RWPE2 (cell line): Measurements from ENCODE around the gene RNF4.
"Not testable (repeated sequence)": the region's sequence is repeated elsewhere in the genome, so short reads cannot be mapped to it uniquely, and the experiment has no call there.

ENCODE experiments used
- ATAC-seq: fragments of 200-7000 bp; cut with Tn5 transposase; 3 replicates; pipeline ENCODE4 v1.9.1; 2021; ENCODE audit warnings: low read depth
- DNase-seq: peaks from one replicate; pipeline ENCODE4 v3.0.0-alpha.2; 2020; ENCODE audit warnings: low spot score
- H3K27ac ChIP-seq: fragments of 450-650 bp; 2 replicates; pipeline ENCODE4 v1.5.1; 2017; ENCODE audit warnings: mild to moderate bottlenecking; ENCODE audit not compliant: poor library complexity, severe bottlenecking
- H3K27me3 ChIP-seq: fragments of 250-450 bp; sonication (Bioruptor Pico); 2 replicates; pipeline ENCODE4 v1.5.1; 2021; ENCODE audit warnings: mild to moderate bottlenecking, moderate library complexity; ENCODE audit not compliant: insufficient read depth, poor library complexity, severe bottlenecking
- H3K36me3 ChIP-seq: fragments of 250-450 bp; sonication (Bioruptor Pico); 2 replicates; pipeline ENCODE4 v1.5.1; 2020; ENCODE audit warnings: low read depth, mild to moderate bottlenecking, moderate library complexity
- H3K4me1 ChIP-seq: fragments of 250-450 bp; sonication (Bioruptor Pico); 2 replicates; pipeline ENCODE4 v1.5.1; 2021; ENCODE audit warnings: mild to moderate bottlenecking, moderate library complexity; ENCODE audit not compliant: insufficient read depth, poor library complexity, severe bottlenecking
- H3K4me3 ChIP-seq: fragments of 250-450 bp; sonication (Bioruptor Pico); 2 replicates; pipeline ENCODE4 v1.5.1; 2021; ENCODE audit warnings: mild to moderate bottlenecking, moderate library complexity; ENCODE audit not compliant: severe bottlenecking
- H3K9me3 ChIP-seq: fragments of 250-450 bp; sonication (Bioruptor Pico); 2 replicates; pipeline ENCODE4 v1.5.1; 2021; ENCODE audit warnings: mild to moderate bottlenecking, moderate library complexity; ENCODE audit not compliant: severe bottlenecking
- TF ChIP-seq, protein P1 (sequence below): fragments of 450-650 bp; IDR thresholded peaks from one replicate; pipeline ENCODE4 v1.5.1; 2017; ENCODE audit warnings: mild to moderate bottlenecking, moderate library complexity; ENCODE audit not compliant: poor library complexity, severe bottlenecking

The RNF4 gene

DNA sequence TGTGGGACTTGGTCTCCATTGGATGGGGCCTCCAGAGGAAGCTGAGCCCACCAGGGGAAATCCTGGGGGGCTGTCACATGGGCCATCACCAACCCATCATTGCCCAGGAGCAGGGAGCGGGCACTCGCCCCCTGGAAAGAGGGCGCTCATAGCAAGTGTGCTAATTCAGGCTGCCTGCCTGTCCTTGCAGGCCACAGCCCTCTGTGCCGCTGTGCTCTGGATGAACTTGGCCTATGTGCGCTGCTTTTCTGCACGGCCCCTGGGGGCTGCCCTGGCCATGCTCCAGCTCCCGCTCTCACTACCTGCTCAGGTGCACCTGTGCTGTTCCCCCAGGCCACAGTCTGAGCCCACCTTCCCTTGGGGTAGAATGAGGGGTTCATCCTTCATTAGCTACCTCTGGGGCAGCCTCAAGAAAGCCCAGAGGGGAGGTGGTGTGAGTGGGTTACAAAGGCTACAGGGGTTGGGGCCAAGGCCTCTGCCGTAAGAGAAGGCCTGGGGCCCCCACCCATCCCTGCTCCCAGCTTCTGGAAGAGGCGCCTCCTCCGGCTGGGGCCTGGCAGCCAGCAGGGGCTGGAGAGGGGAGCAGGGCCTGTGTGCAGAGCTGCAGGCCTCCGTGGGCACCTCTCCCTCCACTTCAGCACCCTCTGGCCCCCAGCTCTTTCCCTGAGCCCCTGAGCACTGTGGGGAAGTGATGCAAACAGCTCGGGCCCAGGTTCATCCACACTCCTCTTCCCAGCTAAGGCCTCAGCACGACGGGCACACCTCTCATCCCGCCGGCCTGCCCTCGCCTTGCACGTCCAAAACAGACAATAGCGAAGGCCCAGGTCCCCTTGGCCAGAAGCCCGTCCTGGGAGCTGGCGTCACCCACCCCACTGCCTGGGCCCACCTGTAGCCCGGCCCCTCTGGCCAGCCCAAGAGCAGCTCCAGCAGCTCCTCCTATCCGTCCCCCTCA is 41.2 kb upstream of the RNF4 start:
- Histone ChIP-seq H3K27ac (no peak overlapping the region), H3K4me1 (no peaks in the 10 kb centered on the region), H3K9me3 (no peaks in the 10 kb centered on the region), H3K4me3 (no peak overlapping the region), H3K27me3 (no peaks in the 10 kb centered on the region), H3K36me3 (no peaks in the 10 kb centered on the region)
- ATAC-seq = 0 out of 3 replicates have a peak, but pooled peaks have one; percentile 13
- TF ChIP-seq, protein P1, sequence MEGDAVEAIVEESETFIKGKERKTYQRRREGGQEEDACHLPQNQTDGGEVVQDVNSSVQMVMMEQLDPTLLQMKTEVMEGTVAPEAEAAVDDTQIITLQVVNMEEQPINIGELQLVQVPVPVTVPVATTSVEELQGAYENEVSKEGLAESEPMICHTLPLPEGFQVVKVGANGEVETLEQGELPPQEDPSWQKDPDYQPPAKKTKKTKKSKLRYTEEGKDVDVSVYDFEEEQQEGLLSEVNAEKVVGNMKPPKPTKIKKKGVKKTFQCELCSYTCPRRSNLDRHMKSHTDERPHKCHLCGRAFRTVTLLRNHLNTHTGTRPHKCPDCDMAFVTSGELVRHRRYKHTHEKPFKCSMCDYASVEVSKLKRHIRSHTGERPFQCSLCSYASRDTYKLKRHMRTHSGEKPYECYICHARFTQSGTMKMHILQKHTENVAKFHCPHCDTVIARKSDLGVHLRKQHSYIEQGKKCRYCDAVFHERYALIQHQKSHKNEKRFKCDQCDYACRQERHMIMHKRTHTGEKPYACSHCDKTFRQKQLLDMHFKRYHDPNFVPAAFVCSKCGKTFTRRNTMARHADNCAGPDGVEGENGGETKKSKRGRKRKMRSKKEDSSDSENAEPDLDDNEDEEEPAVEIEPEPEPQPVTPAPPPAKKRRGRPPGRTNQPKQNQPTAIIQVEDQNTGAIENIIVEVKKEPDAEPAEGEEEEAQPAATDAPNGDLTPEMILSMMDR = no peak
- peak; percentile 45 for DNase-seq

DNA sequence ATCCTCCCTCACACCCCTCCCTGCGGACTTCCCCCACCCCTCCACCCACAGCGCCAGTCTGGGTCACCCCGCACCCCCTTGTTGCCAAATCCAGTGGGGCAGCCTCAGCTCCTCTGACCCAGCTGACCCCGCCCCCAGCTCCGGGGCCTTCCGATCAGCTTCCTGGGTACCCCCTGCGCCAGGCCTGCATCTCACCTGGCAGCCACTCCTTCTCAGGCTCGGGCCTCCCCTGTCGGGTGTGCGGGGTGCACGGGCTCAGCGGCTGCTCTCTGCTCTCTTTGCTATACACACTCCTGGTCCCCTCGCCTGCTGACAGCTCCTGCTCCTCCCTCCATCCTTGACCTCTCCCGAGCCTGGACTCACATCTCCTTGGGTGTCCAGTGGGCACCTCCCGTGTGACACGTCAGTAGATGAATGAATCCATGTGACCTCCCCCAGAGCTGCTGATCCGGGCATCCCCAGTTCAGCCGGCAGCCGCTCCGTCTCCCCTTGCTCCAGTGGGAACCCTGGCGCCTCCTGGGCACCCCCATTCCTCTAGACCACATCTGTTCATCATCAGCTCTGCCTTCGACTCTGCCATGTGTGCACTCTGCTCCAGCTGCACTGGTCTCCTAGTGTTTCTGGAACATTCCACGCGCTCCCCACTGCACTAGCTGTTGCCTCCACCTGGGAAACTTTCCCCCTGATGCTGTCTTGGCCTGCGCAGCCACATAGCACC is 40.3 kb upstream of the RNF4 start:
- no peak overlapping the region for H3K27ac ChIP-seq

DNA sequence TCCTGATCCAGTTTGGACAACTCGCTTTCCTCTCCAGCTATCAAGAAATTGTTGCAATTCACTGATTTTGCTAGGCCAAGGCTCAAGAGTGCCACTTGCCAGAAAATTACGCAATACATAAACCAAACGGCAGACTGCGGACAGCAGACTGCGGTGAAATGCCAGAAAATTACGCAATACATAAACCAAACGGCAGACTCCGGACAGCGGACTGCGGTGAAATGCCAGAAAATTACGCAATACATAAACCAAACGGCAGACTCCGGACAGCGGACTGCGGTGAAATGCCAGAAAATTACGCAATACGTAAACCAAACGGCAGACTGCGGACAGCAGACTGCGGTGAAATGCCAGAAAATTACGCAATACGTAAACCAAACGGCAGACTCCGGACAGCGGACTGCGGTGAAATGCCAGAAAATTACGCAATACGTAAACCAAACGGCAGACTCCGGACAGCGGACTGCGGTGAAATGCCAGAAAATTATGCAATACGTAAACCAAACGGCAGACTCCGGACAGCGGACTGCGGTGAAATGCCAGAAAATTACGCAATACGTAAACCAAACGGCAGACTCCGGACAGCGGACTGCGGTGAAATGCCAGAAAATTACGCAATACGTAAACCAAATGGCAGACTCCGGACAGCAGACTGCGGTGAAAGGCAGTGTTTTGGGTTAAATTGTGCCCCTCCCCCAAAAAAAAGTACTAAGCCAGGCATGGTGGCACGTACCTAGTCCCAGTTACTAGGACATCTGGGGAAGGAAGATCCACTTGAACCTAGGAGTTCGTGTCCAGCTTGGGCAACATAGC is 38.8 kb upstream of the RNF4 start:
- H3K27ac ChIP-seq = peak overlapping the region; percentile 34
- H3K4me1 ChIP-seq, DNase-seq, H3K9me3 ChIP-seq, H3K4me3 ChIP-seq, H3K27me3 ChIP-seq, H3K36me3 ChIP-seq, ATAC-seq: not testable (repeated sequence)

More for the DNA sequence above, 40.3 kb upstream of the RNF4 start:
- peak; percentile 62 for DNase-seq
- TF ChIP-seq, protein P1 = no peak
- Histone ChIP-seq H3K4me1 (no peaks in the 10 kb centered on the region), H3K27me3 (no peaks in the 10 kb centered on the region), H3K36me3 (no peaks in the 10 kb centered on the region), H3K4me3 (no peak overlapping the region), H3K9me3 (no peaks in the 10 kb centered on the region)
- ATAC-seq = no peak

DNA sequence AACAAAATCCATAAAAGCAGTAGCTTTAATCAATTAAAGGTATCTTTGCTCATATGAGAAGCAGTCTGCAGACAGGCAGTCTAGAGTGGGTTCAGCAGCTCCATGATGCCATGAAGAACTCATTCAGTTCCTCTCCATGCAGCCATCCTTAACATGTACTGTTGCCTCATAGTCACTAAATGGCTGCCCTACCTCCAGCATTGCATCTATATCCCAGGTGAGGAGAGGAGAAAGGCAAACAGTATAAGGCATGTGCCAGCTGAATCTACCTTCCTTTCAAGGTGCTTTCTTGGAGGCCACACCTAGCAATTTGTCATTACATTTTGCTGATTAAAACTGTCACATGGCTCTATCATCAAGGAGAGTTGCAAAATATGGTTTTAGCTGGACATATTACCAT is 36.9 kb upstream of the RNF4 start:
- Histone ChIP-seq H3K9me3 (no peaks in the 10 kb centered on the region), H3K4me1 (no peaks in the 10 kb centered on the region), H3K27ac (no peak overlapping the region), H3K4me3 (no peak overlapping the region), H3K36me3 (no peaks in the 10 kb centered on the region), H3K27me3 (no peaks in the 10 kb centered on the region)
- DNase-seq (no peak), ATAC-seq (no peak)
- TF ChIP-seq, protein P1 = no peak

DNA sequence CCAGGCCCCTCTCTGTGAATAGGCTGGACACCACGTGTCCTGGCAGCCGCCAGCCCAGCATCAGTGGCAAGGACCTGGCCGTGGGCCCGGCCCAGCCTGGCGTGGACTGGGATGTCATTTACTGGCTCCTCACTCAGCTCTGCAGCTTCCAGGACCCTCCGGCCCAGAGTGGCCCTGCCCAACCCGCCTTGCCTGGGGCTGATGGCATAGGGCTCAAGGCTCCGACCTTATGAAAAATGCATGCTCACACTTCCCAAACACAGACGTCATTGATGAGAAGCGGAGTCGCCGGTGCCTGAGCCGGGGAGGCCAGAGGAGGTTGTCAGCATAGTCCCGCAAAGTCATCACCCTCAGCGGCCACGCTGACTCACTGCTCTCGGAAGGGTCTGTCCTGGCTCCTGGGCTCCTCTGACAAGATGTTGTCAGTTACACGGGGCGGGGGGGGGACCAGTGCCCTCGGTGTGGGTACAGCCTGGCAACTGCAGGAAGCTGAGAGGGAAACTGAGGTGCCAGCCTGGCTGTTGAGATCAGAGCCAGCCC is 35.8 kb upstream of the RNF4 start:
- Histone ChIP-seq H3K9me3 (no peaks in the 10 kb centered on the region), H3K4me1 (no peaks in the 10 kb centered on the region), H3K27me3 (no peaks in the 10 kb centered on the region), H3K4me3 (no peak overlapping the region), H3K36me3 (no peaks in the 10 kb centered on the region), H3K27ac (no peak overlapping the region)
- DNase-seq = no peak
- ATAC-seq = no peak
- TF ChIP-seq, protein P1 = no peak
